HUES48 (cell line): ENCODE data around the gene LHFPL6.
A peak's percentile ranks its signal among the peaks of the same experiment; 100 is the strongest.

Experiments used
- H3K27ac ChIP-seq: one replicate; pipeline ENCODE4 v1.7.0; 2013; ENCODE audit warnings: low read depth, low read length, inconsistent platforms
- H3K27me3 ChIP-seq: 2 replicates; pipeline ENCODE4 v1.6.1; 2013; ENCODE audit warnings: mild to moderate bottlenecking, low read length; ENCODE audit not compliant: control insufficient read depth, insufficient read depth
- H3K36me3 ChIP-seq: 2 replicates; pipeline ENCODE4 v1.6.1; 2013; ENCODE audit warnings: low read length; ENCODE audit not compliant: control insufficient read depth, insufficient read depth
- H3K4me1 ChIP-seq: 2 replicates; pipeline ENCODE4 v1.6.1; 2013; ENCODE audit warnings: mild to moderate bottlenecking, low read length; ENCODE audit not compliant: control insufficient read depth, insufficient read depth
- H3K4me3 ChIP-seq: 2 replicates; pipeline ENCODE4 v1.5.1; 2013; ENCODE audit warnings: mild to moderate bottlenecking, low read depth, low read length
- H3K9ac ChIP-seq: 2 replicates; pipeline ENCODE4 v1.6.1; 2013; ENCODE audit warnings: mild to moderate bottlenecking, low read depth, low read length, moderate library complexity
- H3K9me3 ChIP-seq: 2 replicates; pipeline ENCODE4 v1.6.1; 2013; ENCODE audit warnings: low read length; ENCODE audit not compliant: control insufficient read depth, insufficient read depth

LHFPL6 gene

DNA sequence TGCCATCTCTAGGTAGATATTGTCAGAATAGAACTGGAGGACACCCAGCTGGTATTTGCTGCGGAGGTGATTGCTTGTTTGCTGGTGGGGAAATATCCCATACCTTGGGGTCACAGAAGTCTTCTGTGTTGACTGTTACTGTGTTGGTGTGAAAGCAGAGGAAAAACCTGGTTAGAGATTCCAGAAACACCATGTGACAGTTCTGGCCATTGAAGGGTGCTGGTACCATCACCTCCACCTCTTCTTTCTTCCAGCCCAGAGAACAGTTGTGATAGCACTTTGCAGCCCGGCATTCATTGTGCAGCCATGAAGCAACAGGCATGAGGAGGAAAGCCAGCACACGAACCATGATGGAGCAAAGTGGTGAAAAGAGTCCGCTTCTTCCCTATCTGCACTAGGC, 4.9 kb upstream of the LHFPL6 start:
- no peak overlapping the region for H3K4me3 ChIP-seq
- H3K27ac ChIP-seq = no peak overlapping the region
- peaks cover 33% of the 10 kb centered on the region for H3K27me3 ChIP-seq
- H3K36me3 ChIP-seq = no peaks in the 10 kb centered on the region
- no peak overlapping the region for H3K9ac ChIP-seq
- no peaks in the 10 kb centered on the region for H3K9me3 ChIP-seq
- H3K4me1 ChIP-seq = peaks cover 4% of the 10 kb centered on the region

DNA sequence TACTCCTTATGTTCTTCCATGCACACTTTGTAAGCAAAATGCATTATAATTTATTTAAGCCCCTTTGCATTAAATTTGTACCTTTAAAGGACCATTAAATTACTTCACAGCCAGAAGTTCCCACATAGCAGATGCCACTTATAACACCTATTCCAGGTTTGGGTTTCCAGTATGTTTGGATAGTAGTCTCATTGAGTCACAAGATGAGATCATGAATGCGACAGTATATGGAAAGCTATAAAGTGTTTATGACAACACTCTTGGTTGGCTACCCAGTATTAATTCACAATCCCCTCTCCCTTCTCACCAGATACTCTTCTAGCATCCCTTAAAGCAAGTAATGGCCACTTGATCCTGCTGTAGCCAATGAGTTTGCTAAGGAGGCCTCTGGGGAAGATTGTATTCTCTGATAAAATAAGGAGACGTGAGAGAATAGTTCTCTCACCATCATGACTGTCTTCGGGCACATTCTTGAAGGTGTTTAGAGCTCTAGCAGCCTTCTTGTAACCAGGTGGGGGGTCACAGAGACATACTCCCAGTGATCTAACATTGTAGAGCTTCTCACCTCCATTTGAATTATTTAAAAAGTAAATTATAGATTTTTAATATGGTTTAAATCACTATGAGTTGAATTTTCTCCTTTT, 2.8 kb upstream of the LHFPL6 start:
- Histone ChIP-seq H3K9me3 (no peaks in the 10 kb centered on the region), H3K36me3 (no peaks in the 10 kb centered on the region), H3K27ac (no peak overlapping the region), H3K4me1 (peaks cover 10% of the 10 kb centered on the region), H3K9ac (no peak overlapping the region), H3K27me3 (peaks cover 52% of the 10 kb centered on the region), H3K4me3 (no peak overlapping the region)

DNA sequence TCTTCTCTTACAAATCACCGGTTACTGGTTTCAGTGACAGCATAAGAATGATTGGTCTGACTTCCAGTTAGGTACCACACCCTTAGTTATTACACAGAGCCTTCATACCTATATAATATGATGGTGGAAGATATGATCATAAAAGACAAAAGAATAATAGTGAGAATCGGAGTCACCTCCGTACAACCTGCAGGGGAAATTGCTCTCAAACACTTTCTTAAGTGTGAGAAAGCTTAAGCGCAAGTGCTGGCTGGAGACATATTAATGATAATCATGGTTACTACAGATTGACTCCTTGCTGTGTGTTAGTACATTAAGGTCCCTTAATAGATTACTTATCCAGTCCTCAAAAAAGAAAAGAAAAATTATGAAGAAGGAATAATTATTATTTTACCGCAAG, 1.8 kb upstream of the LHFPL6 start:
- Histone ChIP-seq H3K9ac (no peak overlapping the region), H3K9me3 (no peaks in the 10 kb centered on the region), H3K27me3 (peaks cover 56% of the 10 kb centered on the region), H3K4me1 (peaks cover 15% of the 10 kb centered on the region), H3K4me3 (no peak overlapping the region), H3K36me3 (no peaks in the 10 kb centered on the region), H3K27ac (no peak overlapping the region)

- Histone ChIP-seq H3K36me3 (no peaks in the 10 kb centered on the region), H3K27me3 (peaks cover 56% of the 10 kb centered on the region), H3K9me3 (no peaks in the 10 kb centered on the region), H3K4me1 (peaks cover 17% of the 10 kb centered on the region), H3K27ac (no peak overlapping the region), H3K4me3 (peak overlapping the region; percentile 91), H3K9ac (no peak overlapping the region)
These were observed 493 bp upstream of the LHFPL6 start for GRCh38 chr13:39603424-39603947.

- Histone ChIP-seq H3K4me1 (peaks cover 17% of the 10 kb centered on the region), H3K9me3 (no peaks in the 10 kb centered on the region), H3K27ac (no peak overlapping the region), H3K4me3 (peak overlapping the region; percentile 91), H3K27me3 (peaks cover 56% of the 10 kb centered on the region), H3K36me3 (no peaks in the 10 kb centered on the region), H3K9ac (peak overlapping the region; percentile 41; the same call in 1 of the 2 replicates)
These were observed 748 bp downstream of the LHFPL6 start for GRCh38 chr13:39602277-39602613.

- peaks cover 17% of the 10 kb centered on the region for H3K4me1 ChIP-seq
- no peaks in the 10 kb centered on the region for H3K36me3 ChIP-seq
- no peak overlapping the region for H3K27ac ChIP-seq
- H3K9ac ChIP-seq = no peak overlapping the region
- peak overlapping the region; percentile 91 for H3K4me3 ChIP-seq
- peaks cover 55% of the 10 kb centered on the region for H3K27me3 ChIP-seq
- H3K9me3 ChIP-seq = no peaks in the 10 kb centered on the region
These were observed 1.4 kb downstream of the LHFPL6 start for GRCh38 chr13:39601636-39602035.

GRCh38 chr13:39600766-39601165, 2.2 kb downstream of the LHFPL6 start:
- Histone ChIP-seq H3K27ac (no peak overlapping the region), H3K9ac (no peak overlapping the region), H3K4me3 (no peak overlapping the region), H3K4me1 (peaks cover 17% of the 10 kb centered on the region), H3K36me3 (no peaks in the 10 kb centered on the region), H3K9me3 (no peaks in the 10 kb centered on the region), H3K27me3 (peaks cover 48% of the 10 kb centered on the region)

DNA sequence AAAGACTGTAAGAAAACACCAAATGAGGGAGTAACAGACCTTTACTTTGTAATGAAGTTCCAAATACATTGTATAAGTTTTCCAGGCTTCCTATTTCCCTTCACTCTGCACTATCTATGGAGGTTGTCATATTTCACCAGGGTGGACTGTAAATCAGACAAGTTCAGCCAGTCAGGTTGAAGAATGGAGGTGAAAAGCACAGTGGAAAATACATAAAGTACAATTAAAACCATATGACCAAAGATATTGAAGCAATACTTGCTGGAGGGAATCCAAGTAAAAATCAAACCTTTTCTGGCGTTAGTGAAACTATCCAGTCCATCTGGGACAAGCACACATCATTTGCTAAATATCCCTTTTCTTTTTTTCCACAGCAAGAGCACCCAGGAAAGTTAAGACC, 3.2 kb downstream of the LHFPL6 start:
- H3K4me3 ChIP-seq = no peak overlapping the region
- H3K27ac ChIP-seq = no peak overlapping the region
- H3K4me1 ChIP-seq = peaks cover 17% of the 10 kb centered on the region
- H3K27me3 ChIP-seq = peaks cover 40% of the 10 kb centered on the region
- no peak overlapping the region for H3K9ac ChIP-seq
- no peaks in the 10 kb centered on the region for H3K36me3 ChIP-seq
- H3K9me3 ChIP-seq = no peaks in the 10 kb centered on the region

GRCh38 chr13:39599012-39599411, 4.0 kb downstream of the LHFPL6 start:
- Histone ChIP-seq H3K4me3 (no peak overlapping the region), H3K36me3 (no peaks in the 10 kb centered on the region), H3K4me1 (peaks cover 17% of the 10 kb centered on the region), H3K9ac (no peak overlapping the region), H3K9me3 (no peaks in the 10 kb centered on the region), H3K27me3 (peaks cover 32% of the 10 kb centered on the region), H3K27ac (no peak overlapping the region)

- H3K4me3 ChIP-seq = no peak overlapping the region
- no peak overlapping the region for H3K27ac ChIP-seq
- H3K36me3 ChIP-seq = no peaks in the 10 kb centered on the region
These were observed 5.2 kb downstream of the LHFPL6 start for GRCh38 chr13:39597838-39598237.

DNA sequence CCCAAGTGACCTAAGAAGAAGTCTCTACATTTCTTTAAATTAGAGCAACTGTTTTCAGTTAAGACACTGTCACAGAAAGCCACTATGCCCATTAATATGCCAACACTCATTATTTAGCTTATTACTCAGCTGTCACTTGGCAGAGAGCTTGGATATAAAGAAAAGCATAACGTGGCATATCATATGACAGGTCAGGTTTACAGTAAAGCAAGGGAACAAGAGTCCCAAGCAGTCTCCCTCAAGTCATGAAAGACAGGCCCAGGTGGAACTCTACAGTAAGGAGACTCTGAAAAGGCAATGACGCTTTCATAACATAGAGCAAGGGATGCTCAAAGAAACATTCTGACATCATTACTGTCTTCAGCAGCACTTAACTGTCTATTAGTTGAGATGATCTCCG, 6.3 kb downstream of the LHFPL6 start:
- Histone ChIP-seq H3K27ac (no peak overlapping the region), H3K36me3 (no peaks in the 10 kb centered on the region)

More at GRCh38 chr13:39597838-39598237, 5.2 kb downstream of the LHFPL6 start:
- Histone ChIP-seq H3K9ac (no peak overlapping the region), H3K4me1 (peaks cover 17% of the 10 kb centered on the region), H3K27me3 (peaks cover 23% of the 10 kb centered on the region), H3K9me3 (no peaks in the 10 kb centered on the region)

More for the DNA sequence above, 6.3 kb downstream of the LHFPL6 start:
- Histone ChIP-seq H3K9ac (no peak overlapping the region), H3K27me3 (peaks cover 13% of the 10 kb centered on the region), H3K4me3 (no peak overlapping the region), H3K4me1 (peaks cover 10% of the 10 kb centered on the region), H3K9me3 (no peaks in the 10 kb centered on the region)
